ENCODE results near the gene CUTC. TPM values are rescaled to one million over a fixed set of nuclear protein-coding genes. Genes with fewer than 3 reads are reported as not detected.
A peak's percentile ranks its signal among the peaks of the same experiment; 100 is the strongest.

CUTC gene
- polyA plus RNA-seq, 2 of the 4 experiments (the other 2 are of a cell fraction): 47.6 to 66.5 TPM

GRCh38 chr10:99770408-99771045 is 38.5 kb downstream of the CUTC start (continued):
- TF ChIP-seq TFCP2L1 (CRISPR knock-in tag; IDR thresholded peaks at IDR 0.05): no peak
- no peak for TF ChIP-seq ZC3H11A (IDR thresholded peaks at IDR 0.05)
- TF ChIP-seq NR3C1 (IDR thresholded peaks at IDR 0.05): no peak
- no peak for TF ChIP-seq CHD4 (IDR thresholded peaks at IDR 0.05; ENCODE audit: borderline replicate concordance)
- TF ChIP-seq MAZ (IDR thresholded peaks at IDR 0.05; ENCODE audit: borderline replicate concordance, low read depth, low read length): no peak

GRCh38 chr10:99775850-99776249 is 43.8 kb downstream of the CUTC start:
- DNase-seq (ENCODE audit: low read depth in 1 of 2, low spot score in 1 of 2) (peak; percentile 84 to 95), FAIRE-seq (peak; percentile 99), ATAC-seq (peak; percentile 71 to 77)
- Histone ChIP-seq H3K4me2 (peak overlapping the region; percentile 99), H3K4me3 (no peak overlapping the region; the same call in 2 of the 3 replicates), H3K4me1 (peaks cover 57% of the 10 kb centered on the region), H3K27ac (peak overlapping the region; percentile 99 to 100), H3K9me3 (no peaks in the 10 kb centered on the region)
- ChIA-PET POLR2A (interaction anchor here (0.6 to 3.5 kb wide), 2 partner anchors 43 to 571 kb away, joined by 9 to 18 read pairs; partner anchors contain the start of genes COX15, CUTC and SCD), CTCF (interaction anchor here (2.1 kb wide), 1 partner anchor 10 kb away, joined by 6 read pairs; no protein-coding TSS in a partner anchor)
- no peak for TF ChIP-seq POLR2AphosphoS2 (conservative IDR thresholded peaks at IDR 0.05; ENCODE audit: low read length)
- no peak for TF ChIP-seq BHLHE40 (IDR thresholded peaks at IDR 0.05; ENCODE audit: low read depth, low read length)
- TF ChIP-seq JUN (IDR thresholded peaks at IDR 0.05): peak; percentile 75 to 98; a peak in 4 of 5 replicates
- TF ChIP-seq ELK1 (IDR thresholded peaks at IDR 0.05; ENCODE audit: low read depth, low read length): no peak
- no peak for TF ChIP-seq EHMT2 (IDR thresholded peaks at IDR 0.05; ENCODE audit: low read depth)
- no peak for TF ChIP-seq KDM1A (IDR thresholded peaks at IDR 0.05; ENCODE audit: low read depth)
- peak; percentile 56; the same call in 1 of the 2 replicates for TF ChIP-seq HES2 (IDR thresholded peaks at IDR 0.05)
- TF ChIP-seq EP300 (IDR thresholded peaks at IDR 0.05): peak; percentile 87 to 91; a peak in 4 of 5 replicates
- no peak for TF ChIP-seq POLR2A (IDR thresholded peaks at IDR 0.05; ENCODE audit: low read length)
- TF ChIP-seq JUNB (IDR thresholded peaks at IDR 0.05): peak; percentile 99
- TF ChIP-seq MYC (IDR thresholded peaks at IDR 0.05; ENCODE audit: borderline replicate concordance, low read length): no peak
- peak; percentile 98 for TF ChIP-seq GATA3 (IDR thresholded peaks at IDR 0.05; ENCODE audit: borderline replicate concordance)
- TF ChIP-seq CTCF (IDR thresholded peaks at IDR 0.05): no peak
- peak; percentile 21 to 45; a peak in 2 of 5 replicates for TF ChIP-seq RAD21 (conservative IDR thresholded peaks at IDR 0.05 in 1 of 2, IDR thresholded peaks at IDR 0.05 in 1 of 2)
- TF ChIP-seq MAFK (IDR thresholded peaks at IDR 0.05; ENCODE audit: partially characterized antibody): peak; percentile 100
- peak; percentile 99 for TF ChIP-seq FOSL2 (IDR thresholded peaks at IDR 0.05)
- TF ChIP-seq FOSL2 (CRISPR knock-in tag; IDR thresholded peaks at IDR 0.05): peak; percentile 100
- TF ChIP-seq ZC3H11A (IDR thresholded peaks at IDR 0.05): no peak
- TF ChIP-seq PBX3 (IDR thresholded peaks at IDR 0.05): no peak
- no peak for TF ChIP-seq CHD2 (IDR thresholded peaks at IDR 0.05; ENCODE audit: low read length, partially characterized antibody)
- TF ChIP-seq NFE2L2 (conservative IDR thresholded peaks at IDR 0.05; ENCODE audit: low read length): peak; percentile 98
- no peak for TF ChIP-seq ATOH8 (CRISPR knock-in tag; IDR thresholded peaks at IDR 0.05; ENCODE audit: low read depth)
- TF ChIP-seq MAZ (IDR thresholded peaks at IDR 0.05; ENCODE audit: borderline replicate concordance, low read depth, low read length): no peak
- TF ChIP-seq CHD4 (IDR thresholded peaks at IDR 0.05; ENCODE audit: borderline replicate concordance): no peak
- no peak for TF ChIP-seq RNF2 (IDR thresholded peaks at IDR 0.05; ENCODE audit: borderline replicate concordance, low read depth)
- TF ChIP-seq CEBPB (IDR thresholded peaks at IDR 0.05): peak; percentile 86 to 97
- TF ChIP-seq USF2 (IDR thresholded peaks at IDR 0.05): no peak
- no peak for TF ChIP-seq HOXB5 (CRISPR knock-in tag; IDR thresholded peaks at IDR 0.05)
- TF ChIP-seq CBX8 (IDR thresholded peaks at IDR 0.05): no peak
- no peak for TF ChIP-seq HDAC2 (IDR thresholded peaks at IDR 0.05)
- no peak for TF ChIP-seq SREBF2 (IDR thresholded peaks at IDR 0.05)

Measured in A549 (cell line).